A673 (cell line): ENCODE data around the gene CLEC3B. TPM values are rescaled to one million over a fixed set of nuclear protein-coding genes. Genes with fewer than 3 reads are reported as not detected.

Source experiments
- BruUV-seq: library from RNA; stranded (reverse); fragments of 400-500 nt; replicated peaks from 2 replicates; lab custom pipeline; 2021; lab: Mats Ljungman, UMichigan
- CTCF ChIA-PET: fragments of 300-600 bp; sonication (Branson Sonifier 250); formaldehyde crosslinking; loops from one replicate; lab custom pipeline; 2022; ENCODE audit warnings: antibody characterized with exemption; lab: Charles Lee
- POLR2A ChIA-PET: fragments of 300-600 bp; sonication (Branson Sonifier 250); formaldehyde crosslinking; loops from one replicate; lab custom pipeline; 2022; ENCODE audit warnings: antibody characterized with exemption; ENCODE audit not compliant: low non-redundant PET; lab: Charles Lee
- DNase-seq: peaks from one replicate; pipeline ENCODE4 v3.0.0-alpha.2; 2015; ENCODE audit warnings: low spot score
- H3K27ac ChIP-seq: fragments of 200-600 bp; sonication (generic); 2 replicates; pipeline ENCODE4 v1.5.1; 2016; ENCODE audit warnings: mixed run types, low read depth, mild to moderate bottlenecking, mixed read lengths, antibody characterized with exemption, low read length; ENCODE audit not compliant: poor library complexity, severe bottlenecking
- H3K27me3 ChIP-seq: fragments of 200-600 bp; sonication (generic); replicated peaks from 2 replicates; pipeline ENCODE4 v1.6.1; 2017; ENCODE audit warnings: mixed run types, low read depth, mild to moderate bottlenecking, mixed read lengths, antibody characterized with exemption, low read length; ENCODE audit not compliant: insufficient read depth, poor library complexity
- H3K36me3 ChIP-seq: fragments of 200-600 bp; sonication (generic); 2 replicates; pipeline ENCODE4 v1.6.1; 2016; ENCODE audit warnings: mixed run types, mild to moderate bottlenecking, mixed read lengths, antibody characterized with exemption, low read length; ENCODE audit not compliant: insufficient read depth, poor library complexity, severe bottlenecking
- H3K4me1 ChIP-seq: fragments of 200-600 bp; sonication (generic); 2 replicates; pipeline ENCODE4 v1.6.1; 2017; ENCODE audit warnings: mixed run types, mild to moderate bottlenecking, mixed read lengths, antibody characterized with exemption, low read length; ENCODE audit not compliant: insufficient read depth, poor library complexity, severe bottlenecking
- H3K4me3 ChIP-seq: fragments of 200-600 bp; sonication (generic); 2 replicates; pipeline ENCODE4 v1.5.1; 2016; ENCODE audit warnings: low read depth, mixed run types, mild to moderate bottlenecking, mixed read lengths, low read length; ENCODE audit not compliant: poor library complexity, severe bottlenecking
- H3K9me3 ChIP-seq: fragments of 200-600 bp; sonication (generic); 2 replicates; pipeline ENCODE4 v1.6.1; 2016; ENCODE audit warnings: mixed run types, low read depth, mild to moderate bottlenecking, mixed read lengths, antibody characterized with exemption, low read length; ENCODE audit not compliant: poor library complexity, severe bottlenecking
- CTCF ChIP-seq: fragments of 300-800, 200-600 bp; sonication (generic); conservative IDR thresholded peaks from 2 replicates; pipeline ENCODE4 v1.5.1; 2017; ENCODE audit warnings: low read depth, mild to moderate bottlenecking, antibody characterized with exemption, low read length, moderate library complexity, mixed read lengths
- EZH2 ChIP-seq: fragments of 200-600 bp; sonication (generic); IDR thresholded peaks from 2 replicates; pipeline ENCODE4 v1.6.1; 2017; ENCODE audit warnings: borderline replicate concordance, low read depth, mild to moderate bottlenecking, mixed read lengths, antibody characterized with exemption, low read length; ENCODE audit not compliant: poor library complexity, severe bottlenecking
- intact Hi-C: fragments of 100-400 bp; cut with micrococcal nuclease; formaldehyde crosslinking; loops from one replicate; pipeline ENCODE4 v1.10.0; 2022; ENCODE audit not compliant: unreplicated experiment
- total RNA-seq: library from RNA; stranded (reverse); gene quantifications from 2 replicates; pipeline ENCODE4 v1.2.3, GENCODE V29; 2021

CLEC3B gene
- total RNA-seq, 1 experiment from 2014 or later: 1.0 TPM

- H3K9me3 ChIP-seq: no peaks in the 10 kb centered on the region
- POLR2A ChIA-PET: no interaction called here
- intact Hi-C loops: no loop called here
- H3K4me3 ChIP-seq: no peak overlapping the region
- no peak overlapping the region for H3K27ac ChIP-seq
- CTCF ChIA-PET: no interaction called here
- TF ChIP-seq EZH2 (no peak), CTCF (no peak)
- no peaks in the 10 kb centered on the region for H3K36me3 ChIP-seq
- BruUV-seq: no TSS peak
- no peaks in the 10 kb centered on the region for H3K4me1 ChIP-seq
- DNase-seq: no peak
- H3K27me3 ChIP-seq: no peaks in the 10 kb centered on the region
Observed at GRCh38 chr3:45065373-45065720, 39.2 kb downstream of the CLEC3B start.

GRCh38 chr3:45066109-45066801 lies 40.2 kb downstream of the CLEC3B start:
- ChIA-PET POLR2A (no interaction called here), CTCF (no interaction called here)
- no peaks in the 10 kb centered on the region for H3K36me3 ChIP-seq
- H3K9me3 ChIP-seq: no peaks in the 10 kb centered on the region
- no TSS peak for BruUV-seq
- intact Hi-C loops: no loop called here
- no peak for DNase-seq
- no peaks in the 10 kb centered on the region for H3K4me1 ChIP-seq
- H3K4me3 ChIP-seq: no peak overlapping the region
- no peak overlapping the region for H3K27ac ChIP-seq
- no peaks in the 10 kb centered on the region for H3K27me3 ChIP-seq
- TF ChIP-seq CTCF (no peak), EZH2 (no peak)

- ChIA-PET POLR2A (no interaction called here), CTCF (no interaction called here)
- TF ChIP-seq CTCF (no peak), EZH2 (no peak)
- intact Hi-C loops: no loop called here
- no peak for DNase-seq
- no TSS peak for BruUV-seq
- no peaks in the 10 kb centered on the region for H3K4me1 ChIP-seq
- no peaks in the 10 kb centered on the region for H3K36me3 ChIP-seq
- no peak overlapping the region for H3K27ac ChIP-seq
- no peaks in the 10 kb centered on the region for H3K27me3 ChIP-seq
- H3K4me3 ChIP-seq: no peak overlapping the region
- H3K9me3 ChIP-seq: no peaks in the 10 kb centered on the region
Observed at GRCh38 chr3:45067486-45067885, 41.4 kb downstream of the CLEC3B start.
